ENCODE measurements around the gene PDF.
"Not testable (repeated sequence)": the region's sequence is repeated elsewhere in the genome, so short reads cannot be mapped to it uniquely, and the experiment has no call there.

The PDF gene

DNA sequence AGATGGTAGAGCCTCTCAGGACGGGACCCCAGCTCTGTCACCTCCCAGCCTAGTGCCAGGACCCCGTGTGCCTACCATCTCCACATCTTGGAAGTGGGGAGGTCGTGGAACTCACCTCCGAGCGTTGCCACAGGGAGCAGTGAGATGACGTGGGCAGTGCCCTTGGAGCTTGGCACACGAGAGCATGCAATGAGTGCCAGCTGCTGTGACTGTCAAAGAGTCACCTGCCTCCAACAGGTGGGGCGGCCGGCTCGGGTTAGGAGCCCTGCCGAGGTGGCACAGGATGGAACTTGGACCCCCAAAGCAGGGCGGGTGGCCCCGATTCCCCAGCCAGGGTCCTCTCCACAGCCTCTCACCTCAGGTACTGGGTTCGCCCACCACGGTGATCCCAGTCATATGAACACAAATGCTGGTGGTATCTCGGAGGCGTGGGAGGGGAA lies 13.8 kb downstream of the PDF start:
- DNase-seq (ENCODE audit: low spot score), result no peak

DNA sequence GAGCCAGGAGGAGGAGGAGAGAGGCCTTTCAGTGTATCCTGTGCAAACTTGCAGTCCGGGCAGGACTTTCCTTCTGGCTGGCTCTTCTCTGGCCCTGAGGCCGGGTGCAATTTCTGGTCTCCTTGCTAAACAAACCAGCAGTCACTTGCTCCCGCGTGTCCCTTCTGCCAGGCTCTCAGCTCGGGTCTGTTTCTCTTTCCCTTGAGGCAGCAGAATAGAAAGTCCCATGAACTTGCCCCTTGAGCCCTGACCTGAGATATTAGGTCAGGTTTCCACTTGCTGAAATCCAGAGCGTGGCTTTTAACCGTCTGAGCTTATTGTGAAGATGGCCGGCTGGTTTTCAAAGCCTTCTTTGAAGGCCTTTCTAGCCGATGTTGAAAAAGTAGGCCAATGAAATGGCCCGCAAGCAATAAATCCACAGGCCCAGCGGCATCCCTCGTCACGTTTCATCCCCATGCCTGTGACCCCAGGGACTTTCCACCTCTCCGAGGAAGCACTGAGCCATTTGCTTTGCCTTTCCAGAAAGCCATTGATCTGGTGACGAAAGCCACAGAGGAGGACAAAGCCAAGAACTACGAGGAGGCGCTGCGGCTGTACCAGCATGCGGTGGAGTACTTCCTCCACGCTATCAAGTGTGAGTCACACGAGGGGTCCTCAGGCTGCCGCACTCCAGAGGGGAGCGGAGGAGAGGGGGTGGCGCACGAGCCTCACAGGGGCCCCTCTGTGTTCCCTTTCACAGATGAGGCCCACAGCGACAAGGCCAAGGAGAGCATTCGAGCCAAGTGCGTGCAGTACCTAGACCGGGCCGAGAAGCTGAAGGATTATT lies 14.7 kb downstream of the PDF start:
- no peak for DNase-seq (ENCODE audit: low spot score)

GRCh38 chr16:69314534-69314933 lies 15.9 kb downstream of the PDF start:
- DNase-seq (ENCODE audit: low spot score), result no peak

DNA sequence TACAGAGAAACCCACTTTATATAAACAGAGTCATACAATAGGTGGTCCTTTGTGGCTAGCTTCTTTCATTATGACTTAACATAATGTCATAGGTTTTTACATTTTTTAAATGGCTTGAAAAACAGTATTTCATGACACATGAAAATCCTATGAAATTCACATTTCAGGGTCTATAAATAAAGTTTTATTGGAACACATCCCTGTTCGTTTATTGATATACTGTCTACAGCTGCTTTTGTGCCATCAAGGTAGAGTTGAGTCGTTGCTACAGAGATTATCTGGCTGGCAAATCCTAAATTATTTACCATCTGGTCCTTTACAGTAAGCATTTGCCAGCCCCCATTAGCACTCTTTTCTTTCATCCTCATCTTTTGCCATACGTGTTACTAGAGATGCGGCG lies 16.9 kb downstream of the PDF start:
- no peak for DNase-seq (ENCODE audit: low spot score)

DNA sequence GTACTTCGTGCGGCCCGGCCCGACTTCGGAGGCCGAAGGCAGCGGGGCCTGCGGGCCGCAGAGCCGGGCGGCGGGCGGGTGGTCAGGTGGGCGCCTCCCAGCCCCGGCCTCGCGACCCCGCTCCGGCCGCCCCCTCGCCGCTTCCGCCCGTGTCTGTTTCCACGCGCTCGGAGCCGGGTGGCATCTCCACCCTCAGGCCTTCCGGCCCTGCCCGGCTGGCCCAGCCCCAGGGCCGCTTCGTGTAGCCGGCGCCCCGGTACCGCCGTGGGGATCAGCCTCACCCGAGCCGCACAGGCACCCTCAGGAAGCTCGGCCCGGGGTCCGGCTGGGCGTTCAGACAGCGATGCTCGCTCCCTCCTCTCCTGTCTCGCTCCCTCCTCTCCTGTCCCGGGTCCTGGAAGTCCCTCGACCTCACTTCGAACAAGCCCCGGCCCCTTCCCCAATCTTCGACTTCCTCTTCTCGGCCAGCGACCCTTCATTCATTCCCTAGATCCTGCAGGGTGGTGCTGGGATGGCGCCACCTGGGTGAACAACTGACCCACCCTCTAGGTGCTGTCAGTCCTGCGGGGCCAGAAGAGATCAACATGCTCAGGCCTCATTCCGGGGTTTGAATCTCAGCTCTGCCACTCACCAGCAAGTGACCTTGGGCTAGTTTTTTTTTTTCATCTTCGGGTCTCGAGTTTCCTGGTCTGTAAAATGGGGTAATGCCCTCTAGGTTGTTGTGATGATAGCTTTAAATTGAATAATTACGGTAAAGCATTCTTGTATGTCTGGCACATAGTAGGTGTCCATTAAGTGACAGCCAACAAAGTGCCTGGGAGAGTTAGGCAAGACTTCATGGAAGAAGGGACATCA lies 18.6 kb downstream of the PDF start:
- DNase-seq (ENCODE audit: low spot score), result peak; percentile 59

GRCh38 chr16:69310653-69311532 lies 19.5 kb downstream of the PDF start, which contains the start of gene VPS4A:
Gene VPS4A (plus strand): TSS chr16:69311350. CDS start chr16:69311512, 162 bp downstream.
- peak; percentile 95 for DNase-seq (ENCODE audit: low spot score)

GRCh38 chr16:69309316-69309715 lies 21.1 kb downstream of the PDF start:
- DNase-seq (ENCODE audit: low spot score), result no peak

GRCh38 chr16:69307856-69308255 lies 22.5 kb downstream of the PDF start:
- DNase-seq (ENCODE audit: low spot score), result no peak

- DNase-seq (ENCODE audit: low spot score), result no peak
Measured at GRCh38 chr16:69307091-69307490, 23.3 kb downstream of the PDF start.

- no peak for DNase-seq (ENCODE audit: low spot score)
Measured at GRCh38 chr16:69306031-69306430, 24.4 kb downstream of the PDF start.

DNA sequence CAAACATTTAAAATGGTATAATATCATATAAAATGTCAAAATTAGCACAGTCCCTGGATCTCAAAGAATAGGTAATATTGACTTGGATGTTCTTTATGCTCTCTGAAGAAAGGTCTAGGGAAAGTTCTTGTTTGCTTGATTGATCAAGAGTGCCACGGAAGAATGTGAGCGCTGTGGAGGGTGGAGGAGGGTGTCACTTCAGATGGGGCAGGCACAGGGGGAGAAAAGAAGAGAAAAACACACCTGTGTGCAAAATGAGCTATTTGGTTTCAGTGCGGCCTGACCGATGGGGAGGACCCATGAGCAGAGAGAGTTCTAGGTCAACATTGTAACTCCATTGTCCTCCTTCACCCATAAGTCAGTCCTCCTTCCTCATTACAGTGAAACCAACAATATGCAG lies 28.1 kb downstream of the PDF start:
- DNase-seq (ENCODE audit: low spot score), result peak; percentile 30

GRCh38 chr16:69301861-69302260 lies 28.5 kb downstream of the PDF start:
- DNase-seq (ENCODE audit: low spot score), result no peak

- no peak for DNase-seq (ENCODE audit: low spot score)
Measured at GRCh38 chr16:69301187-69301586, 29.2 kb downstream of the PDF start.

DNA sequence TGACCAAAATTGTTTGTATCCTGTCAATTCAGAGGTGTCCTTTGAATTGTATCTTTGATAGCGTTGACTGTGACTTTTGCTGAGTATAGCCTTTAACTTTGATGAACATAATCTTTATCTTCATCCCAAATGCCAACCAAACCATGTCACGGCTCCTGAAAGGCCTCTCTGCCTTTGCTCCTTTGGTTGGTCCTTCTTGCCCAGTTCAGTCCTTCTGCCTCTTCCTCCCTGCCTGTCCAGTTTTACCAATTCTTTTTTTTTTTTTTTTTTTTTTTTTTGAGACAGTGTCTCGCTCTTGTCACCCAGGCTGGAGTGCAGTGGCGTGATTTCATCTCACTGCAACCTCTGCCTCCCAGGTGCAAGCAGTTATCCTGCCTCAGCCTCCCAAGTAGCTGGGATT lies 32.1 kb downstream of the PDF start:
- DNase-seq (ENCODE audit: low spot score), result no peak

GRCh38 chr16:69296771-69297170 lies 33.6 kb downstream of the PDF start:
- DNase-seq (ENCODE audit: low spot score), result not testable (repeated sequence)

DNA sequence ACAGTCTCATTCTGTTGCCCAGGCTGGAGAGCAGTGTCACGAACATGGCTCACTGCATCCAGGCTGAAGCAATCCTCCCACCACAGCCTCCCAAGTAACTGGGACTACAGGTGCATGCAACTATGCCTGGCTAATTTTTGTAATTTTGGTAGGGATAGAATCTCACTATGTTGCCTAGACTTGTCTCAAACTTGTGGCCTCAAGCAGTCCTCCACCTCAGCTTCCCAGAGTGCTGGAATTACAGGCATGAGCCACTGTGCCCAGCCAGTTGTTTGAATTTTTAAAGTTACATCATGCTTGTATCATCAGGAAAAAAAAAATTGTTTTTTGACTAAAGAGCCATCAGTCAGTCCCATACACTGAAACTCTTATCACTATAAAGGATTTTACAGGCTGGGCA lies 36.3 kb downstream of the PDF start:
- DNase-seq (ENCODE audit: low spot score), result no peak

- DNase-seq (ENCODE audit: low spot score), result no peak
Measured at GRCh38 chr16:69293401-69293800, 37.0 kb downstream of the PDF start.

DNA sequence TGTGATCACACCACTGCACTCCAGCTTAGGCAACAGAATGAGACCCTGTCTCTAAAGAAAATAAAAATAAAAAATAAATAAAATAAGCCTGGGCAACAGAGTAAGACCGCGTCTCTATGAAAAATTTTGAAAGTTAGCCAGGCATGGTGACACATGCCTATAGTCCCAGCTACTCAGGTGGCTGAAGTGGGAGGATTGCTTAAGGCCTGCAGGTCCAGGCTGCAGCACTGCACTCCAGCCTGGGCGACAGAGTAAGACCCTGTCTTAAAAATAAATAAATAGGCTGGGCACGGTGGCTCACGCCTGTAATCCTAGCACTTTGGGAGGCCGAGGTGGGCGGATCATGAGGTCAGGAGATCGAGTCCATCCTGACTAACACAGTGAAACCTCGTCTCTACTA lies 38.7 kb downstream of the PDF start:
- DNase-seq (ENCODE audit: low spot score), result not testable (repeated sequence)

- DNase-seq (ENCODE audit: low spot score), result peak; percentile 58
Measured at GRCh38 chr16:69286941-69287713, 43.3 kb downstream of the PDF start.

DNA sequence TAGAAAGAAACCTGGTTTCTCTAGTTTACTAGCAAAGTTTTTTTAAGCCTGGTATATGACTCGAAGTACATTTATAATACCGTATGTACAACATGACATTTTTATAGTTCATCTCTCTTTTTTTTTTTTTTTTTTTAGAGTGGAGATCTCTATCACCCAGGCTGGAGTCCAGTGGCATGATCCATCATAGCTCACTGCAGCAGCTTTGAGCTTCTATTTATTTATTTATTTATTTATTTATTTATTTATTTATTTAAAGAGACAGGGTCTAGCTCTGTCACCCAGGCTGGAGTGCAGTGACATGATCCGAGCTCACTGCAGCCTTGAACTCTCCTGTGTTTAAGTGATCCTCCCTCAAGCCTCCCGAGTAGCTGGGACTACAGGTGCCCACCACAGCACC lies 45.1 kb downstream of the PDF start:
- no peak for DNase-seq (ENCODE audit: low spot score)

GRCh38 chr16:69283851-69284250 lies 46.5 kb downstream of the PDF start:
- no peak for DNase-seq (ENCODE audit: low spot score)
